Stromal cell of bone marrow (primary cell): ENCODE measurements around the gene CIDEA.

Source experiments
- DNase-seq: peaks from one replicate; pipeline ENCODE4 v3.0.0-alpha.2; 2012; ENCODE audit warnings: low read depth

The CIDEA gene

GRCh38 chr18:12274793-12275192, 20.6 kb downstream of the CIDEA start:
- DNase-seq, result no peak

DNA sequence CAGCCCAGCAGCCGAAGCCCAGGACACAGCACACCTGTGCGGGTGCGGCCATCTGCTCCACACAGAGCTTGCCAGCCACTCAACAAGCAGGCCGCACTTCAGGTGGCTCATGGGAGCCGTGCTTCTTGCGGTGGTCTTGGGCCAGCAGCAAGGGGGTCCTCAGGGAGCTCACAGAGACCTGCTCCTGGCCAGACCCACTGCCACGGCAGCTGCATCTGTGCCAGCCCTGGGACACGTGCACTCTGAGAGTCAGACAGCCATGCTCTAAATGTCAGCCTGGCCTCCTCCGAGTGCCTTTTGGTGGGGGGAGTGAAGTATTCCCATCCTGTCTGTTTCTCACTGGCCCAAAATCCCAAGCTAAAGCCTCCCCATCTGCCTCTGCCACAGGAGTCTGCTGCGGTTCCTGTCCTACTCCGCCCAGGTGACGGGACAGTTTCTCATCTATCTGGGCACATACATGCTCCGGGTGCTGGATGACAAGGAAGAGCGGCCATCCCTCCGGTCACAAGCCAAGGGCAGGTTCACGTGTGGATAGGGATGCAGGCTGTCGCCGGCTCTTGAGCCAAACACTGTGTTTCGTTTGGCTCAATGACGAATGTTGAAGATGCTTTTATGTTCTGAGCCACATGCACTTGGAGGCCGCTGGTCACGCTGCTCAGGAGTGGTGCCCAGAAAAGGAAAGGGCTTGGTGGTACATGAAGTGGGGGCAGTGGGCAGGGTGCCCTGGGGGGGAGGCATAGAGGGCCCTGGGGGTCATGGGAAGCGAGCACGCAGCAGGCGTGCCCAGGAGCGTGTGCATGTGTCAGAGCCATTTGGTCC, 22.8 kb downstream of the CIDEA start:
- DNase-seq, result no peak

GRCh38 chr18:12278215-12278671, 24.1 kb downstream of the CIDEA start:
- no peak for DNase-seq

- peak; percentile 93 for DNase-seq
These were observed 24.9 kb downstream of the CIDEA start for GRCh38 chr18:12278741-12279682.

DNA sequence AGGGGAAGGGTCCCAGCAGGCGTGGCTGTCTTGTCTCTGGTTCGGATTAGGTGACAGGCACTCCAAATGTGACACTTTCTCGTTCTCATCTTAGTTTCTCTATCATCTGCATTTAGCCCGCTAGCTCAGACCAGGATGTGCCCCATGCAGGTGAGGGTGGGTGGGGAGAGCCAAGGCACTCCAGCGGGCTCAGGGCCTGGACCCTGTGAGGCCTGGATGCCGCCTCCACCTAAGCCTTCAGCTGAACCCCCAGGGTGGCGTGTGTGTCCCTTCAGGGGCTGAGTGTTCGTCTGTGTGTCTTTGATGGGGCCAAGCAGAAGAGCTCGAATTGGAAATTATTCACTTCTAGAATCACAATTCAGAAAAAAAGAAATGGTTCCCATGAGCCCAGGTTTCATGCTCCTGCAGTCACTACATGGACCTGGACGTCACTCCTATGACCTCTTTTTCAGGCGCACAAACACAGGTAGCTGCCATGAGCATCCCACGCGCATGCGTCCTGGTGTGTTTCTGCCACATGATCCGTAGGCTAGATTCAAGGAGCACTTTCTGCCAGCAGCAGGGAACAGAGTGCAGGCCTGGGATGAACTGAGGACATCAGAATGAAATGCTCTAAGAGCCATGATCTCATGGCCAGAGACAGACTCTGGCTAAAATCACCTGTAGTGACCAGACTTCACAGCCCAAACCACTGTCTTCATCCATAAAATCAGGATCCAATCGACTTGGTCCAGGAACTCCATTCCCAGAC, 25.8 kb downstream of the CIDEA start:
- DNase-seq, result no peak

DNA sequence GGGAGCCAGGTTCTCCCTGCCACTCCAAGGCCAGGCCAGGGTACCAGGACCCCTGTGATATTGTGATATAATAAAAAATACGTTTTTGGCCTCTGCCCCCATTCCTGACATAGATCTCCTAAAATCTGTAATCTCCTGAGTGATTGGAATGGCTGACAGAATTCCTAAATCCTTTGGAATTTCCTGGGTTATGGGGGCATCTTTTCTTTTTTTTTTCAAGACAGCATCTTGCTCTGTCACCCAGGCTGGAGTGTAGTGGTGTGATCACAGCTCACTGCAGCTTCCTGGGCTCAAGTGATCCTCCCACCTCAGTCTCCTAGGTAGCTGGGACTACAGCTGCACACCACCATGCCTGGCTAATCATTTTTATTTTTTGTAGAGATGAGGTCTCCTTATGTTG, 27.7 kb downstream of the CIDEA start:
- no peak for DNase-seq

GRCh38 chr18:12282442-12283039, 28.4 kb downstream of the CIDEA start:
- peak; percentile 71 for DNase-seq

GRCh38 chr18:12283256-12283655, 29.1 kb downstream of the CIDEA start:
- DNase-seq, result no peak

GRCh38 chr18:12283666-12284065, 29.5 kb downstream of the CIDEA start:
- no peak for DNase-seq

- DNase-seq, result no peak
These were observed 33.0 kb downstream of the CIDEA start for GRCh38 chr18:12287131-12287681.

- DNase-seq, result peak; percentile 70
These were observed 33.7 kb downstream of the CIDEA start for GRCh38 chr18:12287684-12288402.

DNA sequence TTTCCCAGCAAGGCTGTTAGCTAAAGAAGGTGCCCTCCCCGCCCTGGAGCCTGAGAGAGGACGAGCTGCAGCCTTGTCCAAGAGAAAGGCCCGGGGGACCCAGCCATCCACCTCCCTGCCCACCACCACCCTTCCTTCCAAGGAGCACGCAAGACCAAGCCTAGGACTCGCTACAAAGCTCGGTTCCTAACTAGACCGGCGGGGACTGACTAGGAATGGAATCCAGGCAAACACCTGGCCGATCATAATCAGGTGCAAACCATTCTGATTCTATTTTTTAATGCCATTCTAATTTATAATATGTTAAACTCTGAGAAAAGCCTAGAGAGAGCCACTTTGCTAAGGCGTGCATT, 34.2 kb downstream of the CIDEA start:
- no peak for DNase-seq

- no peak for DNase-seq
These were observed 35.9 kb downstream of the CIDEA start for GRCh38 chr18:12290086-12290485.

GRCh38 chr18:12291161-12291560, 37.0 kb downstream of the CIDEA start:
- DNase-seq, result no peak

DNA sequence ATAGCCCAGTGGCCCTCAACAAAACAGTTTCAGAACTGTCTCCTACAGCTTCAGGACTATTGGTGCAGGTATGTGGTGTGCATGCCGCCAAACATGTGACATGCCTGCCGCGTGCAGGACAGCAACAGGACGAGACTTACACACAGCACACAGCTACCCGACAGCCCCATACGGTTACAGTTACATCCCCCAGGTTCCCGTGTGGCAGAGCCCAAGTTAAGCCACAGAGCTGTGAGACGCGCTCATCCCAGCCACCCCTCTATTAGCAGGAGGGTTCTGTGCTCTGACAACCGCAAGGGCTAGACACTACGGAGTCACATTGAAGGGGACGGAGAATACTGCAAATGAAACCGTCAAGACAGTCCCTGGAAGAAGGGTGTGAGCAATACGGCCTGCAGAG, 37.5 kb downstream of the CIDEA start:
- no peak for DNase-seq

DNA sequence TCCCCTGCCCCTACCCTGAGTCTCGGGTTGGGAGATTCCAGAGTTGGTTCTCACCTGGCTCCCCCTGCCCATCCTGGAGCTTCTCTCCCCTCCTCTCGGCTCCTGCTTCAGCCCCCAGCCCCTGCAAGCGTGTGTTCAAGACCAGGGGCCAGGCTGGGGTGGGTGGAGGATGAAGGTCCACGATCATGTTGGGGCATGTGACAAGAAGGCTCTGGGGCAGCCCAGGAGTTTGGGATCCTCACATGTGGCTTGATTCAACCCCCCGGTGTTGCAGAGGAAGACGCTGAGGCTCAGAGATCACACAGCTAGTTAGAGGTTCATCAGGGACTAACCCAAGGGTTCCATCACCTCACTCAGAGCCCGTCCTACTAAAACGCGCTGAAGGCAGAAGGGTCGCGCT, 39.7 kb downstream of the CIDEA start:
- DNase-seq, result no peak

- DNase-seq, result no peak
These were observed 41.4 kb downstream of the CIDEA start for GRCh38 chr18:12295389-12296086.

DNA sequence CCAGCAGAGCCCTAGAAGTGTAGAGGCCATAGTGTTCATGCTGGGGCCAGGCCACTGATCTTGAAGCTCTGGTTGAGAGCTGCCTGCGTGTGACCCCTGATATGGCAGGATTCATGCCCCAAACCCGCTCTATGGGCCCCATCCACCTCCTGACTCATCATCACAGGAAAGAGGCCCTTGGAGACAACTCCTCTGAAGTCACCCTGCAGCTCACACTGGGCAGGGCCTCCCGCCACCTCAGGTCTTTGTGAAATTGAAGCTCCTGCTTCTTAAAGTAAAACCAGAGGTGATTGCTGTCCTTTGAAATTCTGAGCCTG, 41.9 kb downstream of the CIDEA start:
- DNase-seq, result no peak

- DNase-seq, result no peak
These were observed 42.3 kb downstream of the CIDEA start for GRCh38 chr18:12296457-12296856.

DNA sequence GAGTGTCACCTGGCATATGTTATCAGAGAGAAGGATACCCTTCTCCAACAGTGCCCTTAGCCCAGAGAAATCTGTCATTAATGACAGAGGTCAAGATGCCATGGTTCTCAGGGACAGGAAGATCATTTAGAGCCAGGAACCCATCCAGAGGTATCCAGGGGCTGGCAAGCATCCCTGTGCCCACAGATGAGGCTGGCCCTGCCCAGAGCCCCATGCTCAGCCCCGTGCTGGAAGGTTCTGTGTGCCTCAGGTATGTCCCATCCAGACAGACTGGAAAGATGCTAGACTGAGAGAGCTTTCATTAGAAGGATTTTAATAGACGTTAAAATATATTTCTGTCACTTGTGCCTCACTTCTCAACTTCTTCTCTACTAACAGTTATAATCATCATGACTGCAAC, 45.7 kb downstream of the CIDEA start:
- no peak for DNase-seq
